Stimulated activated naive CD8-positive, alpha-beta T cell treated with anti-CD3 and anti-CD28 coated beads, Interleukin-15, amount 100 ng/mL, for 72 hours (primary cell): ENCODE results near the gene PTGS1.
A peak's percentile ranks its signal among the peaks of the same experiment; 100 is the strongest.

Experiments used
- ATAC-seq: fragments of 150-1000 bp; cut with Tn5 transposase; 2 replicates; pipeline ENCODE4 v1.10.0; 2021; ENCODE audit warnings: mild to moderate bottlenecking, moderate library complexity
- DNase-seq, 2 donors: peaks; one replicate each; pipeline ENCODE4 v3.0.0; 2021 to 2022
- H3K27ac Mint-ChIP-seq, 2 donors: one replicate each; pipeline ENCODE4 v1.8.0; 2022; ENCODE audit warnings: mild to moderate bottlenecking in 2 of 2, mixed read lengths in 2 of 2, moderate library complexity in 2 of 2
- H3K27me3 Mint-ChIP-seq: one replicate; pipeline ENCODE4 v1.8.0; 2022; ENCODE audit warnings: mixed read lengths
- H3K4me1 Mint-ChIP-seq: one replicate; pipeline ENCODE4 v1.8.0; 2022; ENCODE audit warnings: mild to moderate bottlenecking, mixed read lengths
- H3K4me3 Mint-ChIP-seq, 2 donors: one replicate each; pipeline ENCODE4 v1.8.0; 2022; ENCODE audit warnings: mild to moderate bottlenecking in 2 of 2, mixed read lengths in 2 of 2, moderate library complexity in 1 of 2
- H3K9me3 Mint-ChIP-seq, 2 donors: one replicate each; pipeline ENCODE4 v1.8.0; 2022; ENCODE audit warnings: mixed read lengths in 2 of 2

Gene PTGS1

GRCh38 chr9:122444041-122444733, 73.4 kb downstream of the PTGS1 start:
- H3K4me1 Mint-ChIP-seq = no peaks in the 10 kb centered on the region
- DNase-seq (no peak), ATAC-seq (no peak)
- H3K9me3 Mint-ChIP-seq = no peaks in the 10 kb centered on the region
- no peak overlapping the region for H3K4me3 Mint-ChIP-seq
- H3K27ac Mint-ChIP-seq = peak overlapping the region in 1 of 2 donors; percentile 12
- H3K27me3 Mint-ChIP-seq = peaks cover 54% of the 10 kb centered on the region
